Liver (tissue), 10 donors: ENCODE measurements around the gene ARHGEF40. TPM values are rescaled to one million over a fixed set of nuclear protein-coding genes. Genes with fewer than 3 reads are reported as not detected.

Experiments
- DNase-seq: peaks from one replicate; pipeline ENCODE4 v3.0.0-alpha.2; 2017; ENCODE audit warnings: low spot score
- H3K27ac ChIP-seq, 2 donors: one replicate each; pipeline ENCODE4 v1.7.0; 2013; ENCODE audit warnings: inconsistent platforms in 2 of 2, low read length in 2 of 2, control low read depth in 1 of 2, low read depth in 1 of 2, mild to moderate bottlenecking in 1 of 2
- H3K27me3 ChIP-seq, 4 donors: one replicate each; pipeline versions ENCODE4 v1.6.1 to v1.7.0; 2013; ENCODE audit warnings: low read length in 3 of 4, inconsistent platforms in 1 of 4, mild to moderate bottlenecking in 1 of 4, moderate library complexity in 1 of 4; ENCODE audit not compliant: control insufficient read depth in 4 of 4, insufficient read depth in 4 of 4
- H3K36me3 ChIP-seq, 4 donors: one replicate each; pipeline versions ENCODE4 v1.6.1 to v1.7.0; 2013; ENCODE audit warnings: low read length in 3 of 4, mild to moderate bottlenecking in 3 of 4, low read depth in 1 of 4, moderate library complexity in 1 of 4; ENCODE audit not compliant: control insufficient read depth in 4 of 4, insufficient read depth in 3 of 4
- H3K4me1 ChIP-seq, 4 donors: one replicate each; pipeline versions ENCODE4 v1.6.1 to v1.7.0; 2013; ENCODE audit warnings: low read length in 3 of 4, mild to moderate bottlenecking in 3 of 4, moderate library complexity in 1 of 4; ENCODE audit not compliant: control insufficient read depth in 4 of 4, insufficient read depth in 4 of 4
- H3K4me3 ChIP-seq, 3 donors: one replicate each; pipeline versions ENCODE4 v1.6.1 to v1.7.0; 2013; ENCODE audit warnings: low read length in 3 of 3, control low read depth in 1 of 3, low read depth in 1 of 3, mild to moderate bottlenecking in 1 of 3
- H3K9ac ChIP-seq, 2 donors: one replicate each; pipeline ENCODE4 v1.7.0; 2013; ENCODE audit warnings: low read length in 2 of 2, mild to moderate bottlenecking in 2 of 2, moderate library complexity in 2 of 2, control low read depth in 1 of 2, low read depth in 1 of 2
- H3K9me3 ChIP-seq, 4 donors: one replicate each; pipeline versions ENCODE4 v1.6.1 to v1.7.0; 2013; ENCODE audit warnings: low read length in 3 of 4; ENCODE audit not compliant: control insufficient read depth in 4 of 4
- CTCF ChIP-seq: fragments of 150-350 bp; IDR thresholded peaks from 2 replicates; pipeline ENCODE4 v1.5.1; 2017; ENCODE audit warnings: improper control_type of control experiment, low read depth, low read length; ENCODE audit not compliant: missing input control
- JUND ChIP-seq, 2 donors: IDR thresholded peaks; 2 replicates each; pipeline ENCODE4 v1.6.1; 2016; ENCODE audit warnings: antibody characterized with exemption in 2 of 2
- RAD21 ChIP-seq, 2 donors: IDR thresholded peaks; 2 replicates each; pipeline ENCODE4 v1.6.1; 2016; ENCODE audit warnings: antibody characterized with exemption in 2 of 2, mild to moderate bottlenecking in 2 of 2
- WGBS: extraction: QIAGEN DNeasy Blood & Tissue Kit; methylation state at CpG from one replicate; pipeline ENCODE4 v1.1.7; 2013; 5-methylcytosine and 5-hydroxymethylcytosine counted together
- polyA plus RNA-seq, 2 donors: library from polyadenylated mRNA; stranded (reverse) in 1 of 2; unstranded in 1 of 2; fragments of 200-250 nt in 1 of 2; fragments of >200 nt in 1 of 2; fragmentation: Nextera tagmentation in 1 of 2; extraction: Ambion mirVana in 1 of 2; gene quantifications; one replicate each; pipeline versions ENCODE4 v1.2.1 to v1.2.3, GENCODE V29; 2013 to 2015
- small RNA-seq: library from RNA; depleted of rRNA; stranded (forward); fragments of <200 nt; gene quantifications from one replicate; pipeline ENCODE3, GENCODE V24; 2014
- total RNA-seq, 2 donors: library from RNA; depleted of rRNA; stranded (reverse); fragments of >200 nt; gene quantifications; one replicate each; pipeline ENCODE4 v1.2.3, GENCODE V29; 2014
- donor health status: healthy.
- donor health status: healthy.
- donor health status: healthy.
- donor health status: healthy.
- donor health status: healthy.

The ARHGEF40 gene
- total and polyA plus RNA-seq, 4 donors = 9.3 to 42.5 (median 16.9) TPM

GRCh38 chr14:21136024-21136423, 65.9 kb downstream of the ARHGEF40 start:
- Histone ChIP-seq H3K36me3 (no peaks in the 10 kb centered on the region), H3K27me3 (no peaks in the 10 kb centered on the region), H3K4me3 (no peak overlapping the region), H3K9me3 (no peaks in the 10 kb centered on the region), H3K9ac (no peak overlapping the region), H3K4me1 (no peaks in the 10 kb centered on the region), H3K27ac (no peak overlapping the region)
- 5% methylated on average over 1 of the region's 1 CpG for WGBS
- DNase-seq = no peak
- TF ChIP-seq CTCF (peak; percentile 49), RAD21 (IDR thresholded peaks at IDR 0.05) (peak; percentile 54 to 68), JUND (IDR thresholded peaks at IDR 0.05) (no peak)

Small RNAs within 50 kb of the gene (small RNA-seq; reads per million reads assigned to genes)
- gene RNU6-252P = not detected

Other genes with a start within 250 kb of the ARHGEF40 start
- 10 to 100 TPM in 1 of 2 donors, not detected in 1; 12.2 TPM for gene RNASE3, start 178.9 kb upstream of the ARHGEF40 start, total RNA-seq
- under 1 TPM in 1 of 2 donors, not detected in 1; 0.52 TPM for gene RNASE3, start 178.9 kb upstream of the ARHGEF40 start, polyA plus RNA-seq
- gene RNASE2, start 114.8 kb upstream of the ARHGEF40 start, total RNA-seq = 10 to 100 TPM in 1 of 2 donors, under 1 TPM in 1; 0.59 to 27.0 TPM
- 1 to 10 TPM; 2.9 to 5.7 TPM for gene RNASE2, start 114.8 kb upstream of the ARHGEF40 start, polyA plus RNA-seq
- 10 to 100 TPM; 31.0 to 64.8 TPM for gene METTL17, start 80.3 kb upstream of the ARHGEF40 start, total RNA-seq
- gene METTL17, start 80.3 kb upstream of the ARHGEF40 start, polyA plus RNA-seq = 10 to 100 TPM; 35.9 to 58.6 TPM
- under 1 TPM in 1 of 2 donors, not detected in 1; 0.08 TPM for gene SLC39A2, start 71.0 kb upstream of the ARHGEF40 start, total RNA-seq
- gene SLC39A2, start 71.0 kb upstream of the ARHGEF40 start, polyA plus RNA-seq = under 1 TPM in 1 of 2 donors, not detected in 1; 0.05 TPM
- gene NDRG2, start 45.2 kb upstream of the ARHGEF40 start, total RNA-seq = 100 to 1,000 TPM; 107 to 191 TPM
- 100 to 1,000 TPM in 1 of 2 donors, 10 to 100 TPM in 1; 72.9 to 156 TPM for gene NDRG2, start 45.2 kb upstream of the ARHGEF40 start, polyA plus RNA-seq
- 1 to 10 TPM; 1.6 to 5.9 TPM for gene TPPP2, start 40.1 kb upstream of the ARHGEF40 start, total RNA-seq
- 1 to 10 TPM; 1.5 to 1.6 TPM for gene TPPP2, start 40.1 kb upstream of the ARHGEF40 start, polyA plus RNA-seq
- gene RNASE13, start 35.5 kb upstream of the ARHGEF40 start, total RNA-seq = under 1 TPM; 0.05 to 0.08 TPM
- not detected for gene RNASE13, start 35.5 kb upstream of the ARHGEF40 start, polyA plus RNA-seq
- under 1 TPM in 1 of 2 donors, not detected in 1; 0.33 TPM for gene RNASE7, start 27.9 kb upstream of the ARHGEF40 start, total RNA-seq
- under 1 TPM; 0.11 to 0.12 TPM for gene RNASE7, start 27.9 kb upstream of the ARHGEF40 start, polyA plus RNA-seq
- not detected for gene RNASE8, start 12.5 kb upstream of the ARHGEF40 start, total RNA-seq
- gene RNASE8, start 12.5 kb upstream of the ARHGEF40 start, polyA plus RNA-seq = not detected
- 1 to 10 TPM; 4.7 to 6.2 TPM for gene ZNF219, start 28.4 kb downstream of the ARHGEF40 start, total RNA-seq
- 10 to 100 TPM in 1 of 2 donors, 1 to 10 TPM in 1; 1.3 to 10.5 TPM for gene ZNF219, start 28.4 kb downstream of the ARHGEF40 start, polyA plus RNA-seq
- under 1 TPM; 0.19 to 0.25 TPM for gene TMEM253, start 30.8 kb downstream of the ARHGEF40 start, total RNA-seq
- under 1 TPM in 1 of 2 donors, not detected in 1; 0.14 TPM for gene TMEM253, start 30.8 kb downstream of the ARHGEF40 start, polyA plus RNA-seq
- gene OR5AU1, start 85.8 kb downstream of the ARHGEF40 start, total RNA-seq = not detected
- not detected for gene OR5AU1, start 85.8 kb downstream of the ARHGEF40 start, polyA plus RNA-seq
- 100 to 1,000 TPM; 286 to 384 TPM for gene HNRNPC, start 199.1 kb downstream of the ARHGEF40 start, total RNA-seq
- gene HNRNPC, start 199.1 kb downstream of the ARHGEF40 start, polyA plus RNA-seq = 100 to 1,000 TPM; 119 to 254 TPM
- 1 to 10 TPM in 1 of 2 donors, under 1 TPM in 1; 0.42 to 1.3 TPM for gene RPGRIP1, start 209.8 kb downstream of the ARHGEF40 start, total RNA-seq
- gene RPGRIP1, start 209.8 kb downstream of the ARHGEF40 start, polyA plus RNA-seq = under 1 TPM; 0.27 to 0.38 TPM